Neuronal stem cell (in vitro differentiated cells): ENCODE results near the gene MOCS1.
"Not testable (repeated sequence)": the region's sequence is repeated elsewhere in the genome, so short reads cannot be mapped to it uniquely, and the experiment has no call there.

Experiments
- DNase-seq: peaks from one replicate; pipeline ENCODE4 v3.0.0-alpha.2; 2013; ENCODE audit warnings: low spot score
- H2AFZ ChIP-seq: one replicate; pipeline ENCODE4 v1.6.1; 2013; ENCODE audit warnings: mild to moderate bottlenecking, low read length, inconsistent platforms
- H2AK5ac ChIP-seq: 2 replicates; pipeline ENCODE4 v1.6.1; 2013; ENCODE audit warnings: low read depth, mild to moderate bottlenecking, inconsistent platforms, low read length, moderate library complexity, mixed read lengths
- H2BK120ac ChIP-seq: 2 replicates; pipeline ENCODE4 v1.6.1; 2013; ENCODE audit warnings: low read depth, mild to moderate bottlenecking, inconsistent platforms, low read length, moderate library complexity, mixed read lengths
- H2BK12ac ChIP-seq: one replicate; pipeline ENCODE4 v1.6.1; 2013; ENCODE audit warnings: low read length, inconsistent platforms
- H2BK15ac ChIP-seq: 2 replicates; pipeline ENCODE4 v1.6.1; 2013; ENCODE audit warnings: mild to moderate bottlenecking, low read length, inconsistent platforms, mixed read lengths
- H2BK5ac ChIP-seq: one replicate; pipeline ENCODE4 v1.6.1; 2013; ENCODE audit warnings: inconsistent platforms, mild to moderate bottlenecking, low read length, moderate library complexity
- H3K14ac ChIP-seq: one replicate; pipeline ENCODE4 v1.6.1; 2013; ENCODE audit warnings: low read length, inconsistent platforms
- H3K18ac ChIP-seq: 2 replicates; pipeline ENCODE4 v1.6.1; 2013; ENCODE audit warnings: low read length, inconsistent platforms
- H3K23ac ChIP-seq: 2 replicates; pipeline ENCODE4 v1.6.1; 2013; ENCODE audit warnings: low read depth, mild to moderate bottlenecking, mixed read lengths, low read length, inconsistent platforms; ENCODE audit not compliant: poor library complexity
- H3K27ac ChIP-seq: replicated peaks from 3 replicates; pipeline ENCODE4 v1.5.1; 2013; ENCODE audit warnings: low read length, inconsistent platforms
- H3K27me3 ChIP-seq, 3 experiments: 2 replicates each; pipeline ENCODE4 v1.6.1; 2013; ENCODE audit warnings: low read length in 3 of 3, mild to moderate bottlenecking in 2 of 3, inconsistent platforms in 1 of 3, low read depth in 1 of 3, mixed read lengths in 1 of 3, moderate library complexity in 1 of 3; ENCODE audit not compliant: control insufficient read depth in 3 of 3, insufficient read depth in 3 of 3
- H3K36me3 ChIP-seq, 2 donors: replicated peaks in 1 of 2; 2 replicates each; pipeline ENCODE4 v1.6.1; 2013; ENCODE audit warnings: low read length in 2 of 2; ENCODE audit not compliant: control insufficient read depth in 2 of 2, insufficient read depth in 2 of 2
- H3K4ac ChIP-seq: 2 replicates; pipeline ENCODE4 v1.6.1; 2013; ENCODE audit warnings: inconsistent platforms, mild to moderate bottlenecking, low read length, moderate library complexity
- H3K4me1 ChIP-seq, 2 donors: 1 replicate in 1 of 2; 2 replicates in 1 of 2; pipeline ENCODE4 v1.6.1; 2013; ENCODE audit warnings: low read length in 2 of 2, low read depth in 1 of 2; ENCODE audit not compliant: control insufficient read depth in 2 of 2, insufficient read depth in 1 of 2
- H3K4me2 ChIP-seq: one replicate; pipeline ENCODE4 v1.6.1; 2013; ENCODE audit warnings: mild to moderate bottlenecking, low read length, inconsistent platforms; ENCODE audit not compliant: insufficient read depth, poor library complexity, severe bottlenecking
- H3K4me3 ChIP-seq, 2 donors: 2 replicates each; pipeline ENCODE4 v1.5.1; 2013; ENCODE audit warnings: low read length in 2 of 2, mild to moderate bottlenecking in 2 of 2, inconsistent platforms in 1 of 2, moderate library complexity in 1 of 2
- H3K79me1 ChIP-seq: one replicate; pipeline ENCODE4 v1.6.1; 2013; ENCODE audit warnings: low read depth, mild to moderate bottlenecking, inconsistent platforms, low read length, moderate library complexity
- H3K9ac ChIP-seq: one replicate; pipeline ENCODE4 v1.6.1; 2013; ENCODE audit warnings: mild to moderate bottlenecking, low read depth, low read length, inconsistent platforms; ENCODE audit not compliant: poor library complexity
- H3K9me3 ChIP-seq, 2 donors: replicated peaks in 1 of 2; 2 replicates each; pipeline versions ENCODE3 to v1.6.1; 2013; ENCODE audit warnings: low read length in 2 of 2, mild to moderate bottlenecking in 2 of 2, inconsistent platforms in 1 of 2, low read depth in 1 of 2, mixed read lengths in 1 of 2, moderate library complexity in 1 of 2; ENCODE audit not compliant: control insufficient read depth in 2 of 2, insufficient read depth in 1 of 2
- H4K8ac ChIP-seq: one replicate; pipeline ENCODE4 v1.6.1; 2013; ENCODE audit warnings: low read depth, mild to moderate bottlenecking, inconsistent platforms, low read length, moderate library complexity
- H4K91ac ChIP-seq: one replicate; pipeline ENCODE4 v1.6.1; 2013; ENCODE audit warnings: low read length, low read depth, mild to moderate bottlenecking, inconsistent platforms; ENCODE audit not compliant: poor library complexity
- WGBS, 2 donors: extraction: QIAGEN DNeasy Blood & Tissue Kit; methylation state at CpG; one replicate each; pipeline ENCODE4 v1.1.7; 2013; ENCODE audit warnings: missing lambda C conversion rate in 2 of 2, mixed read lengths in 1 of 2; ENCODE audit not compliant: insufficient read length in 2 of 2, insufficient replicate concordance in 1 of 2; ENCODE audit errors: extremely low coverage in 2 of 2; 5-methylcytosine and 5-hydroxymethylcytosine counted together

Gene MOCS1

DNA sequence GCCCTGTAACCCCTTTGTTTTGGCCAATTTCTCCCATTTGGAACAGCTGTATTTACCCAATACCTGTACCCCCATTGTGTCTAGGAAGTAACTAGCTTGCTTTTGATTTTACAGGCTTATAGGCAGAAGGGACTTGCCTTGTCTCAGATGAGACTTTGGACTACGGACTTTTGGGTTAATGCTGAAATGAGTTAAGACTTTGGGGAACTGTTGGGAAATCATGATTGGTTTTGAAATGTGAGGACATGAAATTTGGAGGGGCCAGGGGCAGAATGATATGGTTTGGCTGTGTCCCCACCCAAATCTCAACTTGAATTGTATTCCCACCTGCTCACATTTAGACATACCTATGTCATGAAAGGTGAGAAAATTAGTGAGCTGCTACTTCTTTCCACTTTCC lies 38.5 kb upstream of the MOCS1 start:
- not testable (repeated sequence) for H4K91ac ChIP-seq, H3K9ac ChIP-seq, H2AFZ ChIP-seq, H3K36me3 ChIP-seq, H3K27me3 ChIP-seq, H2BK12ac ChIP-seq, H3K4me3 ChIP-seq, H4K8ac ChIP-seq, H2AK5ac ChIP-seq, H2BK15ac ChIP-seq, H3K27ac ChIP-seq, H2BK120ac ChIP-seq, H3K9me3 ChIP-seq, H3K4ac ChIP-seq, H3K23ac ChIP-seq, H2BK5ac ChIP-seq, H3K18ac ChIP-seq, DNase-seq, H3K4me1 ChIP-seq, H3K4me2 ChIP-seq, H3K79me1 ChIP-seq, H3K14ac ChIP-seq
- no CpG with 5 or more reads among the region's 1 CpG for WGBS, 2 donors

DNA sequence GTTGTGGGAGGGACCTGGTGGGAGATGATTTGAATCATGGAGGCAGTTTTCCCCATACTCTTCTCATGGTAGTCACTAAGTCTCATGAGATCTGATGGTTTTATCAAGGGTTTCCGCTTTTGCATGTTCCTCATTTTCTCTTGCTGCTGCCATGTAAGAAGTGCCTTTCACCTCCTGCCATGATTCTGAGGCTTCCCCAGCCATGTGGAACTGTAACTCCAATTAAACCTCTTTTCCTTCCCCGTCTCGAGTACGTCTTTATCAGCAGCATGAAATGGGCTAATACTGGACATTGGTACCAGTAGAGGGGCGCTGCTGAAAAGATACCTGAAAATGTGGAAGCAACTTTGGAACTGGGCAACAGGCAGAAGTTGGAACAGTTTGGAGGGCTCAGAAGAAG lies 36.9 kb upstream of the MOCS1 start:
- H4K8ac ChIP-seq, H3K4me3 ChIP-seq, H4K91ac ChIP-seq, H2AK5ac ChIP-seq, H2BK15ac ChIP-seq, H2BK12ac ChIP-seq, H3K4me2 ChIP-seq, H2BK120ac ChIP-seq, DNase-seq, H2AFZ ChIP-seq, H3K23ac ChIP-seq, H3K27me3 ChIP-seq, H3K4ac ChIP-seq, H3K36me3 ChIP-seq, H3K79me1 ChIP-seq, H3K27ac ChIP-seq, H3K4me1 ChIP-seq, H2BK5ac ChIP-seq, H3K9me3 ChIP-seq, H3K9ac ChIP-seq, H3K18ac ChIP-seq, H3K14ac ChIP-seq: not testable (repeated sequence)
- WGBS, 2 donors, result no CpG with 5 or more reads among the region's 5 CpGs

DNA sequence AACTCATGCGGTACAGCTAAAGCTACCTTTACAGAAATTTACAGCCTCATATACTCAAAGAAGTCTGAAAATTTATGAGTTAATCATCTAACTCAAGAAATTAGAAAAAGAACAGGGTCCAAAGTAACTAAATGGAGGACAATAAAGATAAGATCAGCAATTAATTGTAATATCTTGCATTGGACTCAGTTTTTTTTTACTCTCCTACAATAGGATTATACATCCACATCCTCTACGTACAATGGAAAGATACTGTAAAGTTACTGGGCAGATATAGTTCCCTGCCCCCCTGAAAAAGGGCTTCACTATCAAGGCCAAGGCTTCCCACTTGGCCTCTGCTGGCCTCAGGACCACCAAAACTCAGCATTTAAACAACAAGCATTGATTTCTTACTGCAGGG lies 31.5 kb upstream of the MOCS1 start:
- no peak for DNase-seq
- Histone ChIP-seq H3K23ac (no peak overlapping the region), H2BK5ac (no peak overlapping the region), H3K14ac (no peak overlapping the region), H4K91ac (no peak overlapping the region), H3K36me3 (no peaks in the 10 kb centered on the region), H3K4me3 (peak overlapping the region in 1 of 2 donors; percentile 35), H2BK12ac (no peak overlapping the region), H3K4me2 (no peak overlapping the region), H4K8ac (no peak overlapping the region), H2AK5ac (no peak overlapping the region), H3K27me3 (peaks cover 0 to 8% (median 3%) of the 10 kb centered on the region in 3 experiments), H2AFZ (no peak overlapping the region), H3K9me3 (no peaks in the 10 kb centered on the region), H3K4me1 (no peaks in the 10 kb centered on the region), H3K9ac (no peak overlapping the region), H3K18ac (no peak overlapping the region), H3K79me1 (no peaks in the 10 kb centered on the region), H3K4ac (no peak overlapping the region), H2BK15ac (no peak overlapping the region), H2BK120ac (no peak overlapping the region), H3K27ac (no peak overlapping the region)
- WGBS, 2 donors, result no CpG with 5 or more reads among the region's 2 CpGs

DNA sequence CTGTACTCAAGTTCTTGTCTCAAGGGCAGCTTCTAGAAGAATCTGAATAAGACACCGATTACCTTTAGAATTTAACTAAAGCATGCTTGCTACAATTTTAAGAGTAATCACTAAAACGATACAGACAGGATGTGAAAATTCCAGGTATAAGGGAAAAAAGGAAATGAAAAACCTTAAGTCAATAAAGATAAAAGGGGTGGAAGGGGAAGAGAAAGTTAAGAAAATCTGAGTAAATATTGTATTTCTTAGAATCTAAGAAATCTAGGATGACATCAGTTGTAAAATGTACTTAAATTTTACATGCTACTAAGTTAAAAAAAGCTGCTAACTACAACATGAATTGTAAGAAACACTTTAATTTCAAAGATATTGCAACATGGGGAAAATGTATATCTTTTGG lies 30.3 kb upstream of the MOCS1 start:
- H3K79me1 ChIP-seq, result no peaks in the 10 kb centered on the region
- peaks cover 0 to 8% (median 3%) of the 10 kb centered on the region in 3 experiments for H3K27me3 ChIP-seq
- no CpG with 5 or more reads among the region's 2 CpGs for whole genome bisulfite sequencing, 2 donors
- no peak overlapping the region for H2BK15ac ChIP-seq
- no peaks in the 10 kb centered on the region for H3K9me3 ChIP-seq
- H2BK120ac ChIP-seq, result no peak overlapping the region
- H4K8ac ChIP-seq, result no peak overlapping the region
- H3K27ac ChIP-seq, result no peak overlapping the region
- no peak overlapping the region for H4K91ac ChIP-seq
- H3K4me1 ChIP-seq, result no peaks in the 10 kb centered on the region
- H3K4ac ChIP-seq, result no peak overlapping the region
- no peak for DNase-seq
- H2AFZ ChIP-seq, result no peak overlapping the region
- no peaks in the 10 kb centered on the region for H3K36me3 ChIP-seq
- H3K4me3 ChIP-seq, result no peak overlapping the region
- no peak overlapping the region for H2AK5ac ChIP-seq
- H3K4me2 ChIP-seq, result no peak overlapping the region
- H3K9ac ChIP-seq, result no peak overlapping the region
- H3K18ac ChIP-seq, result no peak overlapping the region
- H2BK12ac ChIP-seq, result no peak overlapping the region
- H3K23ac ChIP-seq, result no peak overlapping the region
- no peak overlapping the region for H3K14ac ChIP-seq
- no peak overlapping the region for H2BK5ac ChIP-seq
